BLaER1 treated with 17β-estradiol and CSF1 and Interleukin-3, amounts not matched to agents 10 nM and 100 nM (cell line): Measurements from ENCODE around the gene DIPK1A.

Source experiments
- H3K27ac ChIP-seq, 11 experiments: shearing (Covaris generic); formaldehyde crosslinking; 2 replicates each; pipeline ENCODE4 v1.8.1; 2022
- H3K27me3 ChIP-seq, 11 experiments: shearing (Covaris generic); formaldehyde crosslinking; 2 replicates each; pipeline ENCODE4 v1.8.1; 2022
- H3K36me3 ChIP-seq, 11 experiments: shearing (Covaris generic); formaldehyde crosslinking; 2 replicates each; pipeline ENCODE4 v1.8.1; 2022
- H3K4me1 ChIP-seq, 10 experiments: shearing (Covaris generic); formaldehyde crosslinking; 2 replicates each; pipeline ENCODE4 v1.8.1; 2022
- H3K4me2 ChIP-seq, 11 experiments: shearing (Covaris generic); formaldehyde crosslinking; 2 replicates each; pipeline ENCODE4 v1.8.1; 2022
- H3K4me3 ChIP-seq, 10 experiments: shearing (Covaris generic); formaldehyde crosslinking; 2 replicates each; pipeline ENCODE4 v1.8.1; 2022
- H3K9ac ChIP-seq, 11 experiments: shearing (Covaris generic); formaldehyde crosslinking; 2 replicates each; pipeline ENCODE4 v1.8.1; 2022
- H3K9me3 ChIP-seq, 11 experiments: shearing (Covaris generic); formaldehyde crosslinking; replicated peaks in 1 of 11; 2 replicates each; pipeline ENCODE4 v1.8.1; 2022
- H4K20me1 ChIP-seq, 11 experiments: shearing (Covaris generic); formaldehyde crosslinking; 2 replicates each; pipeline ENCODE4 v1.8.1; 2022
- Cebpa-rat ChIP-seq, 11 experiments: shearing (Covaris generic); IDR thresholded peaks; 2 replicates each; pipeline ENCODE4 v1.8.1; 2022

DIPK1A gene

DNA sequence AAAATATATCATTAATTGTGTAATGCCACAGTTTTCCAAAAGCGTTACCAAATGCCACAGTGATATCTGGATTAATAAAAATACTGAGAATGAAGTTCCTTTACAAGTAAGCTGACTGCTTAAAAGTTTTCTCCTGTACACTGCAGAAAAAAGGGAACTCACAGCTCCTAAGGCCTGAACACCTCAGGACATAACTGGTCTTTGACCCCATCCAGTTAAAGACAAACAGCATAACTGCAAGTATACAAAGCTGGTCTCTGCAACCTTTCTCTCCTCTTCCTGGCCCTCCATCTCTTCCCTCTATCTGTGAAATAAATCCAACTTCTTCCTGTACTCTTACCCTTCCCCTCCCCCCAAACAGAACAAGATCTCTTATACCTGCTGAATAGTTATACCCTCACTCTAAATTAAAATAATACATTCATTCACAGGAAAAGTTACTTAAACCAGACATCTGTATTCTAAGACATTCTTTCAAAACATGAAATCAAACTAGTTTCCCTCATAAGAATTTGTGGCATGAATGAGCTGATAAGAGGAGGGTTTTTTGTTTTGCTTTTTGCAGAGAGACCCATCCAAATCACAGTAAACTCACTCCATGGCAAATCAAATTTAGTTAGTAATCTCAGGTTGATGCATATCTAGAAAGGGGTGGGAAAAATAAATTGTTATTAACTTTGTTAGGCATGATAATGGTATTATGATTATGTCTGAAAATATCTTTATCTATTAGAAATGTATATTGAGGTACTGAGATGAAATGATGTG, 2.9 kb downstream of the DIPK1A start:
- H3K4me2 ChIP-seq, result no peak overlapping the region

DNA sequence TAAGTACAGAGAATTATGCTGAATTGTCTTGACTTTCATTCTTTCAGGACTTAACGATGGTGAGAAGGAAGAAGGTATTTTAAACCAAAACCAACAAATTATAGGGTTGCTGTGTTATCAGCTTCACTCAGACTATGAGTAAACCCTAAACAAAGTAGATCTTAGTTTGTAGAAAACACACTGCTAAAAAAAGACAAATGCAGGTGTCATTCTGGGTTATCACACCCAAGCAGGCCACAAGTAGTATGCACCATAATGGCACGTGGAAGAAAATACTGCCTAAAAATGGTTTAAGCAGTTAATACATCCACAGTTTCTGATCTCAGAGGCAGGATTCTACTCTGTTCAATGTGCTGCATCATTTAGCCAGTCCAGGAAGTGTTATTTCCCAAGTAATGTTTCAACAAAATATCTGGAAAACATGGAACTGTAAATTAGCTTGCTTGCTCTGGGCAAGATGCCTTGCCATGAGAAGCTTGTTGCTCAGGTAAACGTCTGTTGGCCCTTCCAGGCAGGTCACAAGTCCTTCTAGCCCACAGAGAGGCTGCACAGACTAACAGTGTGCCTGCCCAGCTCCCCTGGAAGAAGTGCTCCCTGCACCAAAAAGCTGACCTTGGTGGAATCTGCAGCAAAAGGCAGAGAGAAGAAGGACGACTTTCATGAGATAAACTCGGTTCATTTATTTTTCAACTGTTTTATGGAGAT, 4.1 kb downstream of the DIPK1A start:
- H3K9ac ChIP-seq, result no peak overlapping the region
- H3K27me3 ChIP-seq, result no peaks in the 10 kb centered on the region
- H3K4me3 ChIP-seq, result no peak overlapping the region
- H3K4me1 ChIP-seq, result peaks cover 13 to 33% (median 22%) of the 10 kb centered on the region in 10 experiments
- no peak for TF ChIP-seq Cebpa-rat (IDR thresholded peaks at IDR 0.05)
- H3K4me2 ChIP-seq, result no peak overlapping the region
- H3K36me3 ChIP-seq, result no peaks in the 10 kb centered on the region
- no peak overlapping the region for H3K27ac ChIP-seq
- no peaks in the 10 kb centered on the region for H3K9me3 ChIP-seq
- 0 out of 22 replicates have a peak, but pooled peaks cover 0 to 5% (median 0%) of the 10 kb centered on the region in 11 experiments for H4K20me1 ChIP-seq

More for the DNA sequence above, 2.9 kb downstream of the DIPK1A start:
- Histone ChIP-seq H3K9me3 (no peaks in the 10 kb centered on the region), H3K9ac (no peak overlapping the region), H3K4me1 (peaks cover 16 to 33% (median 23%) of the 10 kb centered on the region in 10 experiments), H3K27me3 (no peaks in the 10 kb centered on the region), H3K4me3 (no peak overlapping the region), H3K27ac (no peak overlapping the region), H4K20me1 (0 out of 22 replicates have a peak, but pooled peaks cover 0 to 5% (median 0%) of the 10 kb centered on the region in 11 experiments), H3K36me3 (no peaks in the 10 kb centered on the region)
- no peak for TF ChIP-seq Cebpa-rat (IDR thresholded peaks at IDR 0.05)

DNA sequence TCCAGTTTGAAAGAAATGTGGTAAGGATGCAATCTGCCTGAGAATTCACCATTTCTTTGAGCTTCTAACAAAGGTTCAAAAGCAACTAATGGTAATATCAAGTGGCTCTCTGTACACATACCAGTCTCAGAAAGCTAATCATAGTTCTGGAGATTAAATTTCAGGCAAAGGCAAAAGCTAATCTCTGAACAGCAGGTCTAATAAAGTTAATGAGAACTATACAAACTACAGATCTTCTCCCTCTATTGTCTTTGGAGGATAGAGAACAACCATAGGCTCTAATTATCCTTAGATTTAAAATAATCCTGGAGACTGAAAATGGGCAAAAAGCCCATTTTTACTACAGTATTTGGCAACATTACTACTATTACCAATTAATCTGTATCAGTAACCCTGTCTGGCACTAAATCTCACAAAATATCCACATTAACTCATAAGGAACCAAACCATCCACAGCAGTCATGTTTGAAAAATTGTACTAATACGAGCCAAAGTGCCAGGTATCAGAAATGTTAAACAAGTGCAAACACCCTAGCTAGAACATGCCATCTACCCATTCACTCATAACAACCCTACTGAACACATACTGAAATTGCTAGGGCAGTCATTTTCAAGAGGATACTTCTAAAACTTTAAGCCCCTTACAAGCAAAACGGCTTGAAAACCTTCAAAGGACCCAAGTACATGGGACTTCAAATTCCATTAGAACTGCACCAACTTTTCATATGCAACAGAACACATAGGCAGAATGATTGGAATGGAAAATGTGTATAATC, 4.8 kb downstream of the DIPK1A start:
- Histone ChIP-seq H3K4me1 (peaks cover 17 to 35% (median 27%) of the 10 kb centered on the region in 10 experiments), H3K36me3 (no peaks in the 10 kb centered on the region), H3K27me3 (no peaks in the 10 kb centered on the region), H3K4me2 (no peak overlapping the region), H4K20me1 (0 out of 22 replicates have a peak, but pooled peaks cover 0 to 5% (median 0%) of the 10 kb centered on the region in 11 experiments), H3K9ac (no peak overlapping the region), H3K4me3 (no peak overlapping the region), H3K9me3 (no peaks in the 10 kb centered on the region), H3K27ac (no peak overlapping the region)
- TF ChIP-seq Cebpa-rat (IDR thresholded peaks at IDR 0.05), result no peak

DNA sequence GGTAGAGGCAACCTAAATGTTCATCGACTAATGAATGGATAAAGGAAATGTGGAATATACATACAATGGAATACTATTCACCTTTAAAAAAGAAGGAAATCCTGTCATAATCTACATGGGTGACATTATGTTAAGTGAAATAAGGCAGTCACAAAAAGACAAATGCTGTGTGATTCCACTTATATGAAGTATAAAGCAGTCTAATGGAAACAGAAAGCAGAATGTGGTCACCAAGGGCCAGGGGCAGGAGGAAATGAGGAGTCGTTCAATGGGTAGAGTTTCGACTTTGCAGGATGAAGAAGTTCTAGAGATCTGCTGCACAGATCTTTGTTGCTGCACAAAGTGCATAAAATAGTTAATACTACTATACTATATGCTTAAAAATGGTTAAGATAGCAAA, 7.8 kb downstream of the DIPK1A start:
- Histone ChIP-seq H3K4me2 (peak overlapping the region in 10 of 11 experiments; percentile 6 to 59 (median 24); a peak in 14 of 22 replicates), H3K27me3 (no peaks in the 10 kb centered on the region), H3K36me3 (no peaks in the 10 kb centered on the region), H4K20me1 (0 out of 22 replicates have a peak, but pooled peaks cover 0 to 5% (median 0%) of the 10 kb centered on the region in 11 experiments), H3K4me3 (no peak overlapping the region), H3K9ac (no peak overlapping the region; a peak in 1 of 22 replicates), H3K9me3 (no peaks in the 10 kb centered on the region), H3K27ac (no peak overlapping the region; a peak in 1 of 22 replicates), H3K4me1 (peaks cover 36 to 51% (median 44%) of the 10 kb centered on the region in 10 experiments)
- TF ChIP-seq Cebpa-rat (IDR thresholded peaks at IDR 0.05), result no peak

DNA sequence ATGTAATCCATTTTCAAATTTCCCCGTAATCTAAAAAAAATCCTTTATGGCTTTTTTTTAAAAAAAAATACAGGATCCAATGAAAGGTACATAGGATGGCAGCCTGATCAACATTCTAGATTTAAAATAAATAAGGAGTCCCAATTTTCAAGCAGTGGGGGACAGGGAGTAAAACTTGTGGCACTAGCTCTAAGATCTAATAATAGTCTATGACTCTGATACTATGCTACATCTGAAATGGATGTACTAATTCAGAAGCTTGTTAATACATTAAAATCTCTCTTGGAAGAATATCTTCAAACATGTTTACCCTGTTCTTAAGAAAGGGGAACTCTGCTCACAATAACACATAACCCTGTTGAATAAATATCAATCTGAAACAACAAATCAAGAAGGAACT, 8.5 kb downstream of the DIPK1A start:
- peak overlapping the region in 4 of 11 experiments; percentile 54 to 78 (median 73); a peak in 6 of 22 replicates for H3K27ac ChIP-seq
- no peaks in the 10 kb centered on the region for H3K27me3 ChIP-seq
- H3K4me2 ChIP-seq, result peak overlapping the region in 8 of 11 experiments; percentile 6 to 81 (median 48); a peak in 11 of 22 replicates
- 0 out of 22 replicates have a peak, but pooled peaks cover 0 to 5% (median 0%) of the 10 kb centered on the region in 11 experiments for H4K20me1 ChIP-seq
- H3K4me1 ChIP-seq, result peaks cover 36 to 51% (median 44%) of the 10 kb centered on the region in 10 experiments
- no peak overlapping the region for H3K4me3 ChIP-seq
- TF ChIP-seq Cebpa-rat (IDR thresholded peaks at IDR 0.05), result no peak
- no peaks in the 10 kb centered on the region for H3K36me3 ChIP-seq
- no peak overlapping the region for H3K9ac ChIP-seq
- peaks cover 0 to 4% (median 0%) of the 10 kb centered on the region in 11 experiments; a peak in 5 of 22 replicates for H3K9me3 ChIP-seq

DNA sequence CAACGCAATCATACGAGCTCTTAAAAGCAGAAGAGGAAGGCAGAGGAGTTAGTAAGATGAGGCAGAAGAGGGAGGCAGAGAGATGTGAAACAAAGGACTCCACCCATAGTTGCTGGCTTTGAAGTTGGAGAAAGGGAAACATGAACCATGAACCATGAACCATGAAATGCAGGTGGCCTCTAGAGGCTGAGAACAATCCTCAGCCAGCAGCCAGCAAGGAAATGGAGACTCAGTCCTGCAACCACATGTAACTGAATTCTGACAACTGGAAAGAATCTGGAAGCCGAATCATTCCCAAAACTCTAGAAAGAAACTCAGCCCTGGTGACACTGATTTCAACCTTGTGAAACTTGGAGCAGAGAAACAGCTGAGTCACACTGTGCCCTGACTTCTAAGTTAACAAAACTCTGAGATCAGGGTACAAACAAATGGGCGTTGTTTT, 10.1 kb downstream of the DIPK1A start:
- peaks cover 32 to 51% (median 44%) of the 10 kb centered on the region in 10 experiments for H3K4me1 ChIP-seq
- H3K9me3 ChIP-seq, result peaks cover 0 to 7% (median 0%) of the 10 kb centered on the region in 11 experiments; a peak in 5 of 22 replicates
- peak overlapping the region in 10 of 11 experiments; percentile 9 to 78 (median 70); a peak in 19 of 22 replicates for H3K27ac ChIP-seq
- no peaks in the 10 kb centered on the region for H4K20me1 ChIP-seq
- H3K27me3 ChIP-seq, result no peaks in the 10 kb centered on the region
- TF ChIP-seq Cebpa-rat (IDR thresholded peaks at IDR 0.05), result no peak
- peak overlapping the region; percentile 42 to 81 (median 67) for H3K4me2 ChIP-seq
- no peaks in the 10 kb centered on the region for H3K36me3 ChIP-seq
- H3K4me3 ChIP-seq, result no peak overlapping the region; a peak in 1 of 20 replicates
- H3K9ac ChIP-seq, result peak overlapping the region in 9 of 11 experiments; percentile 14 to 60 (median 54); a peak in 13 of 22 replicates

DNA sequence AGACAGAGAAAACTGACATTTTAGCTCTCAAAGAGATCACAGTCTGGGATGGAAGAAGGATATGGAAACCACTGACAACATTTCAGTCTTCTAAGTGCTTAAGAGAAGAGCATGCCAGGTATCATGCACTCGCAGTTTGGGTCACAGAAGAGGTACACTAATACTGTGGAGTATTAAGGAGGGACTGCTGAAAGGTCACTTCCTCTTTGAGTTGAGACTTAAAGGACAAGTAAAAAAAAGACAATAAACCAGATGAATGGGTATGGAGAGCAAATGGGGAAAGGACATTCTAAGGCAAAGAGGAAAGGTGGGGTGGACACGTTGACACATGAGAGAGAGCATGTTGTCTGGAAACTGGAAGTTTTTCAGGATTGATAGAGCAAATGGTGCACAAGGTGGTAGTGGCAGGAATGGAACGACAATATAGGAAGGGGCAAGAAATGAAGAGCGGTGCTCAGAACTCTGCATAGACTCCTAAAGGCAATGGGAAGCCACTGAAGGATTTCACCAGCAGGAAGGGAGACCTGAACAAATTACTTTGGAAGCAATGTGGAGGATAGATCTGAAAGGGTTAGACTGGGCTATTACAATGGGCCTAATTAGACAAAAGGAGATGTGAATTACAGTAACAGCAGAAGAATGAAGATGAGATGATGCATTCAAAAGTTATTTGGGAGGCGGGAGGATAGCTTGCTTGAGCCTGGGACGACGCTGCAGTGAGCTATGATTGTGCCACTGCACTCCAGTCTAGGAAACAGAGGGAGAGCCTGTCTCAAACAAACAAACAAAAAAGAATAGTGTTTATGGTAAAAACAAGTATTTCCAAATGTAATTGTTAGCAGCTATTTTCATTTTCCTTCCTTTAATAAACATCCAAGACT, 11.1 kb downstream of the DIPK1A start:
- Histone ChIP-seq H3K4me2 (peak overlapping the region; percentile 28 to 81 (median 67); a peak in 20 of 22 replicates), H3K4me1 (peaks cover 38 to 56% (median 50%) of the 10 kb centered on the region in 10 experiments), H3K27ac (peak overlapping the region in 8 of 11 experiments; percentile 54 to 78 (median 72); a peak in 11 of 22 replicates)

More for the DNA sequence above, 11.1 kb downstream of the DIPK1A start:
- no peaks in the 10 kb centered on the region for H4K20me1 ChIP-seq
- H3K9ac ChIP-seq, result no peak overlapping the region
- peaks cover 0 to 7% (median 0%) of the 10 kb centered on the region in 11 experiments; a peak in 5 of 22 replicates for H3K9me3 ChIP-seq
- no peaks in the 10 kb centered on the region for H3K27me3 ChIP-seq
- TF ChIP-seq Cebpa-rat (IDR thresholded peaks at IDR 0.05), result no peak
- no peaks in the 10 kb centered on the region for H3K36me3 ChIP-seq
- H3K4me3 ChIP-seq, result no peak overlapping the region
